GM19467 (cell line): Measurements from ENCODE around the gene MYBPC2.

Experiments used
- ATAC-seq: cut with Tn5 transposase; IDR thresholded peaks from one replicate; pipeline ENCODE4 v1.9.1; 2021; ENCODE audit warnings: mild to moderate bottlenecking, moderate library complexity; ENCODE audit not compliant: unreplicated experiment

Gene MYBPC2

GRCh38 chr19:50513746-50514345 lies 81.2 kb downstream of the MYBPC2 start, which contains the start of gene ASPDH:
Gene ASPDH, minus strand, starts transcription at chr19:50513913. Its CDS starts 90 bp downstream, at chr19:50513823.
- no peak for ATAC-seq

GRCh38 chr19:50514346-50515167 lies 81.9 kb downstream of the MYBPC2 start:
- ATAC-seq, result no peak

GRCh38 chr19:50515168-50515561 lies 82.5 kb downstream of the MYBPC2 start:
- ATAC-seq, result no peak
